Uterus (tissue), 4 donors: Measurements from ENCODE around the gene CCDC127. TPM values are rescaled to one million over a fixed set of nuclear protein-coding genes. Genes with fewer than 3 reads are reported as not detected.

ENCODE experiments used
- DNase-seq, 2 donors: peaks; one replicate each; pipeline ENCODE4 v3.0.0-alpha.2; 2019 to 2020
- H3K27ac ChIP-seq, 2 donors: fragments of 200-600 bp; sonication (generic); 1 replicate in 1 of 2; 2 replicates in 1 of 2; pipeline ENCODE4 v1.5.1; 2016 to 2018
- H3K27me3 ChIP-seq, 2 donors: fragments of 200-600 bp; sonication (generic); one replicate each; pipeline ENCODE4 v1.5.1; 2018 to 2019; ENCODE audit warnings: control low read depth in 1 of 2
- H3K36me3 ChIP-seq, 2 donors: fragments of 200-600 bp; sonication (generic); one replicate each; pipeline ENCODE4 v1.5.1; 2019; ENCODE audit warnings: control low read depth in 1 of 2
- H3K4me1 ChIP-seq, 2 donors: fragments of 200-600 bp; sonication (generic); one replicate each; pipeline ENCODE4 v1.5.1; 2018 to 2019; ENCODE audit warnings: control low read depth in 1 of 2
- H3K4me3 ChIP-seq, 2 donors: fragments of 200-600 bp; sonication (generic); 1 replicate in 1 of 2; 2 replicates in 1 of 2; pipeline ENCODE4 v1.5.1; 2018 to 2019; ENCODE audit warnings: mild to moderate bottlenecking in 1 of 2
- H3K9me3 ChIP-seq, 2 donors: fragments of 200-600 bp; sonication (generic); one replicate each; pipeline ENCODE4 v1.5.1; 2019; ENCODE audit warnings: control low read depth in 1 of 2
- CTCF ChIP-seq, 4 experiments: fragments of 200-600 bp in 2 of 4; fragments of 450-650 bp in 2 of 4; sonication (generic) in 2 of 4; IDR thresholded peaks; one replicate each; pipeline ENCODE4 v1.5.1; 2016 to 2019; ENCODE audit warnings: antibody characterized with exemption in 4 of 4, mild to moderate bottlenecking in 2 of 4, moderate library complexity in 1 of 4
- POLR2A ChIP-seq, 2 donors: fragments of 450-650 bp; IDR thresholded peaks; one replicate each; pipeline ENCODE4 v1.6.1; 2016; ENCODE audit warnings: antibody characterized with exemption in 2 of 2, mild to moderate bottlenecking in 1 of 2, moderate library complexity in 1 of 2
- intact Hi-C: fragments of 100-400 bp; cut with DNase I; formaldehyde crosslinking; loops from one replicate; pipeline ENCODE4 v1.15.1; 2023; ENCODE audit warnings: low total_unique reads
- total RNA-seq, 4 donors: library from RNA; depleted of rRNA in 3 of 4; stranded (reverse); fragments of >200 nt in 3 of 4; gene quantifications; one replicate each; pipeline versions ENCODE4 v1.1.0 to v1.2.4, GENCODE V29; 2014 to 2023
- donor health status: DM: yes; HTN: yes; CAD: no.

CCDC127 gene
- total RNA-seq, 4 donors from 2014 or later: 2.6 to 10.2 (median 6.0) TPM

GRCh38 chr5:174291-174600 lies 43.7 kb downstream of the CCDC127 start:
- TF ChIP-seq POLR2A (IDR thresholded peaks at IDR 0.05) (no peak), CTCF (IDR thresholded peaks at IDR 0.05) (no peak)
- intact Hi-C loops: no loop called here
- Histone ChIP-seq H3K9me3 (no peaks in the 10 kb centered on the region), H3K4me1 (no peaks in the 10 kb centered on the region), H3K4me3 (no peak overlapping the region), H3K27me3 (no peaks in the 10 kb centered on the region), H3K27ac (no peak overlapping the region), H3K36me3 (no peaks in the 10 kb centered on the region)
- no peak for DNase-seq

GRCh38 chr5:173392-174290 lies 44.3 kb downstream of the CCDC127 start:
- H3K4me3 ChIP-seq: no peak overlapping the region
- DNase-seq: no peak
- intact Hi-C loops: no loop called here
- TF ChIP-seq CTCF (IDR thresholded peaks at IDR 0.05) (no peak), POLR2A (IDR thresholded peaks at IDR 0.05) (no peak)
- no peaks in the 10 kb centered on the region for H3K4me1 ChIP-seq
- H3K27ac ChIP-seq: no peak overlapping the region
- H3K36me3 ChIP-seq: no peaks in the 10 kb centered on the region
- H3K27me3 ChIP-seq: no peaks in the 10 kb centered on the region
- no peaks in the 10 kb centered on the region for H3K9me3 ChIP-seq

GRCh38 chr5:172841-173251 lies 45.1 kb downstream of the CCDC127 start:
- H3K9me3 ChIP-seq: no peaks in the 10 kb centered on the region
- no peak overlapping the region for H3K4me3 ChIP-seq
- H3K27ac ChIP-seq: no peak overlapping the region
- H3K36me3 ChIP-seq: no peaks in the 10 kb centered on the region
- no peaks in the 10 kb centered on the region for H3K4me1 ChIP-seq
- no peak for DNase-seq
- intact Hi-C loops: no loop called here
- TF ChIP-seq CTCF (IDR thresholded peaks at IDR 0.05) (no peak), POLR2A (IDR thresholded peaks at IDR 0.05) (no peak)
- H3K27me3 ChIP-seq: no peaks in the 10 kb centered on the region

GRCh38 chr5:172421-172820 lies 45.5 kb downstream of the CCDC127 start:
- intact Hi-C loops: no loop called here
- H3K27me3 ChIP-seq: no peaks in the 10 kb centered on the region
- H3K36me3 ChIP-seq: no peaks in the 10 kb centered on the region
- TF ChIP-seq POLR2A (IDR thresholded peaks at IDR 0.05) (no peak), CTCF (IDR thresholded peaks at IDR 0.05) (no peak)
- H3K9me3 ChIP-seq: no peaks in the 10 kb centered on the region
- no peak for DNase-seq
- H3K4me3 ChIP-seq: no peak overlapping the region
- no peak overlapping the region for H3K27ac ChIP-seq
- no peaks in the 10 kb centered on the region for H3K4me1 ChIP-seq

GRCh38 chr5:171801-172331 lies 46.1 kb downstream of the CCDC127 start:
- Histone ChIP-seq H3K27ac (no peak overlapping the region), H3K36me3 (no peaks in the 10 kb centered on the region), H3K9me3 (no peaks in the 10 kb centered on the region), H3K4me3 (no peak overlapping the region), H3K27me3 (no peaks in the 10 kb centered on the region), H3K4me1 (no peaks in the 10 kb centered on the region)
- no peak for TF ChIP-seq CTCF (IDR thresholded peaks at IDR 0.05)
- intact Hi-C loops: no loop called here
- DNase-seq: no peak
